Central memory CD4-positive, alpha-beta T cell (primary cell): Measurements from ENCODE around the gene ARHGAP29.

ENCODE experiments used
- DNase-seq: peaks from one replicate; pipeline ENCODE4 v3.0.0; 2022
- total RNA-seq, 3 experiments: gene quantifications; one replicate each; lab custom pipeline; 2026; lab: John Stamatoyannopoulos, UW

Gene ARHGAP29, protein sequence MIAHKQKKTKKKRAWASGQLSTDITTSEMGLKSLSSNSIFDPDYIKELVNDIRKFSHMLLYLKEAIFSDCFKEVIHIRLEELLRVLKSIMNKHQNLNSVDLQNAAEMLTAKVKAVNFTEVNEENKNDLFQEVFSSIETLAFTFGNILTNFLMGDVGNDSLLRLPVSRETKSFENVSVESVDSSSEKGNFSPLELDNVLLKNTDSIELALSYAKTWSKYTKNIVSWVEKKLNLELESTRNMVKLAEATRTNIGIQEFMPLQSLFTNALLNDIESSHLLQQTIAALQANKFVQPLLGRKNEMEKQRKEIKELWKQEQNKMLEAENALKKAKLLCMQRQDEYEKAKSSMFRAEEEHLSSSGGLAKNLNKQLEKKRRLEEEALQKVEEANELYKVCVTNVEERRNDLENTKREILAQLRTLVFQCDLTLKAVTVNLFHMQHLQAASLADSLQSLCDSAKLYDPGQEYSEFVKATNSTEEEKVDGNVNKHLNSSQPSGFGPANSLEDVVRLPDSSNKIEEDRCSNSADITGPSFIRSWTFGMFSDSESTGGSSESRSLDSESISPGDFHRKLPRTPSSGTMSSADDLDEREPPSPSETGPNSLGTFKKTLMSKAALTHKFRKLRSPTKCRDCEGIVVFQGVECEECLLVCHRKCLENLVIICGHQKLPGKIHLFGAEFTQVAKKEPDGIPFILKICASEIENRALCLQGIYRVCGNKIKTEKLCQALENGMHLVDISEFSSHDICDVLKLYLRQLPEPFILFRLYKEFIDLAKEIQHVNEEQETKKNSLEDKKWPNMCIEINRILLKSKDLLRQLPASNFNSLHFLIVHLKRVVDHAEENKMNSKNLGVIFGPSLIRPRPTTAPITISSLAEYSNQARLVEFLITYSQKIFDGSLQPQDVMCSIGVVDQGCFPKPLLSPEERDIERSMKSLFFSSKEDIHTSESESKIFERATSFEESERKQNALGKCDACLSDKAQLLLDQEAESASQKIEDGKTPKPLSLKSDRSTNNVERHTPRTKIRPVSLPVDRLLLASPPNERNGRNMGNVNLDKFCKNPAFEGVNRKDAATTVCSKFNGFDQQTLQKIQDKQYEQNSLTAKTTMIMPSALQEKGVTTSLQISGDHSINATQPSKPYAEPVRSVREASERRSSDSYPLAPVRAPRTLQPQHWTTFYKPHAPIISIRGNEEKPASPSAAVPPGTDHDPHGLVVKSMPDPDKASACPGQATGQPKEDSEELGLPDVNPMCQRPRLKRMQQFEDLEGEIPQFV
- 0 to 0.58 (median 0) reads per million in 3 experiments for total RNA-seq

DNA sequence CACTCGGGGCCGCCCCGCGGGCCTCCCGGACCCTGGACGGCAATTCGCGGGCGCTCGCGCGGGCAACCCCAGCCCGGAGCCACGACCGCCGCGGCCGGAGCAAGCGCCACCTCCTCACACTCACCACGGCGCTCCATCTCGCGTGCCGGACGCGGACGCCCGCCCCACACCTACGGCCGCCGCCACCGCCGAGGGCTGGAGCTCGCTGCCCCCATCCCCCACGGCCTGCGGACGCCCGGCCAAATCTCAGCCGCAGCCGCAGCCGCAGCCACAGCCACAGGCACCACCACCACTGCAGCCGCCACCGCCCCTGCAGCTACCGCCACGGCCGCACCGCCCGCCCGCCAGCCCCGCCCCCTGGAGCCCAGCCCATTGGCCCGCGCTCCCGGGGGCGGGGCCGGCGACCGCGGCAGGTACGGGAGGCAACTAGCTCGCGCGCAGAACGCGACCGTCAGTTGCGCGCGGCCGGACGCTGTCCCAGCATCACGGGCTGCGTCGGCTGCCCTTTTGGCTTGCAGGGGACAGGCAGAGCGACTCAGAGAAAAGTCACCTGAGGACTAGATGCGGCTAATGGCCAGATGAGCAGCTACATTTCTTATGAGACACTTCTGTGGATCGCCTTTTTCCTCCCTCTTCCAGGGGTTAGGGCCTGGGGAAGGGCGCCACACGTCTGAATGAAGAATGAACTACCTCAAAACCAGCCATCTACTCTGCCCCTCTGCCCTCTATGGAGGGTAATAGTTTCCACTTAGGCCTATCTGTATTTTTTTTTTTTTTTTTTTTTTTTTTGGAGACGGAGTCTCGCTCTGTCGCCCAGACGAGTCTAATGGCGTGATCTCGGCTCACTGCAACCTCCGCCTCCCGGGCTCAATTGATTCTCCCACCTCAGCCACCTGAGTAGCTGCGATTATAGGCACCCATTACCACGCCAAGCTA is at the start of gene ARHGAP29:
TSS of gene ARHGAP29 (minus strand) at position 294 of the 936 bp plus-strand sequence. CDS start 5,973 bp downstream, outside the sequence.
- DNase-seq, result peak; percentile 16

DNA sequence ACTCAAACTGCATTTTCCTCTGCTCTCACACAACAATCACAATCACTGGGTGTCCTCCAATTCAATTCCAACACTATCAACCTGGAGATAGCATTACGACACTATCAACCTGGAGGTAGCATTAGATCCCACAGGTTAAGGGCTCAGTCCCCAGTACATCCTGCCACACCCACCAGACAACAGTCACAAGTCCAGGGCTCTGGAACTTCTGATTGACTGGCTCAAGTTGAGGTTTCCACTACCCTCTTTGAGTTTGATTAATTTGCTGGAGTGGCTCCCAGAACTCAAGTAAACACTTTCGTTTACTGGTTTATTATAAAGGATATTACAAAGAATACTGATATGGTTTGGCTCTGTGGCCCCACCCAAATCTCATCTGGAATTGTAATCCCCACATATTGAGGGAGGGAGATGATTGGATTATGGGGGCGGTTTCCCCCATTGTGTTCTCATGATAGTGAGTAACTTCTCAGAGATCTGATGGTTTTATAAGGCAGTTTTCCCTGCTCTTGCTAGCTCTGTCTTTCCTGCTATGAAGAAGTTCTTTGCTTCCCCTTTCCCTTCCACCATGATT is 49.6 kb upstream of the ARHGAP29 start:
- no peak for DNase-seq

DNA sequence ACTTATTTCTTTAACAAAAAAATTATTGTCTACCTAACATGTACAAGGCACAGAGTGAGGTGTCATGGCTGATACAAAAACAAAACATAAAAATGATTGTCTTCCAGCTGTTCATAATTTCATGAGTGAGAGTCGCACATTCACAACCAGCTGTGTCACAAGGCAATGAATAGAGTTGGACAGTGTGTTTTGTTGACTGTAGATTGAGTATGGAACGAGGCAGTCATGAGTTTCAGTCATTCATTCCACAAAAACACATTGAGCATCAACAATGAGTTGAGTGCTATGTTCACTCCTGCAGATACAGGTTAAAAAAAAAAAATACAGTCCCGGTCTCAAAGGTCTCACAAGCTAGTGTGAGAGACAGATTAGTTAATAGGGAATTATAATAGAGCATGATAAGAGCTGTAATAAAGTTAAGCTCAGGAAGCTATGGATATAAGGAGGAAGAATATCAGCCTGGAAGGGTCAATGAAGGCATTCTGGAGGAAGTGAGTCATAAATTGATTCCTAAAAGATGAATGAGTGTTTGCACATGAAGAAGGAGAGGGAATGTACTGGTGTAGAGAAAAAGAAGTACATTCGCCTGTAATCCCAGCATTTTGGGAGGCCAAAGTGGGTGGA is 47.8 kb upstream of the ARHGAP29 start:
- DNase-seq, result no peak

DNA sequence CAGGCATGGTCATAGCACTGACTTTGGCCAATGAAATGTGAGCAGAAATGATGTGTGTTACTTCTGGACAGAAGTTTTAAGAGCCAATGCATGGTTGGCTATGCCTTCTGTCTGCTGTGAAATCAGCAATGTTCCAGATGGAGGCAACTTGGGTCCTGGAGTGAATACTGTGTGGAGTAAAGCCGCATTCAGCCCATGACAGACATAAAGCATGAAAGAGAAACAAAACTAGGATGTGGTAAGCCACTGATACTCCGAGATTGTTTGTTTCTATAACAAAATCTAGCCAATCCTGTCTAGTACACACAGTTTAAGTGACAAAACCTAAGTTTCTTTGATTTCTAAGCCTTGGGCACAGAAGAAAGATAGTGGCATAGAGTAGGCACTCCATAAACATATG is 47.1 kb upstream of the ARHGAP29 start:
- DNase-seq, result no peak

DNA sequence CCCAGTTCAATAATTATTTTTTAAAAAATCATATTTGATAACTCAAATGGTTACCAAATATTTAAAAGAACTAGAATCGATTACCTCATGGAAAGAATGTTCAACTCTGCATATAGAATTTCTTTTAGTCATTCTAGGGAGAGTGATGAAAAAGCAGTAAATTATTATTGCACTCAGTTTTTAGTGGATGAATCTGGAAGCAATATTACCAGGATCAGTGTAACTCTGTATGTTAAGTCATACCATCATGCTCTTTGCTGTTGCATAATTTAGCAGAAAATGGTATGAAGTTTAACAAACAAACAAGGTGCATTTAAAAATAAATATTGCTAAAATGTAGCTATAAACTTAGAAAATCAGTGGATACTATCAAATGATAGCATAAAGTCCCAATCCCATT is 46.1 kb upstream of the ARHGAP29 start:
- no peak for DNase-seq

DNA sequence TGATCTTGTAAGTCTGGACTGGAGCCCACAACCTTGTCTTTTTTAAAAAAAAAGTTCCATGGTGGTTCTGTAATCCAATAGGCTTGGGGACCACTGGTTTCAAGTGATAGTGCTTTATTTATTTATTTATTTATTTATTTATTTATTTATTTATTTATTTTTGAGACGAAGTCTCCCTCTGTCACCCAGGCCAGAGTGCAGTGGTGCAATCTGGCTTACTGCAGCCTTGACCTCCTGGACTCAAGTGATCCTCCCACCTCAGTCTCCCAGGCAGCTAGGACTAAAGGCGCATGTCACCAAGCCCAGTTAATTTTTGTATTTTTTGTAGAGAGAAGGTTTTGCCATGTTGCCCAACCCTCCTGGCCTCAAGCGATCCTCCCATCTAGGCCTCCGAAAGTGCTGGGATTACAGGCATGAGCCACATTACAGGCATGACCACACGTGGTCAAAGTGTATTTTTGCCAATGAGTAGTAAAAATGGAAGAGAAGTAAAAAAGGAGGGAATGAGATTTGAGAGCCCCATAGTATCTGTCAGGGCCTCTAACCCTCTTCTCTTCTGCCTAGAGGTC is 44.8 kb upstream of the ARHGAP29 start:
- DNase-seq, result no peak

DNA sequence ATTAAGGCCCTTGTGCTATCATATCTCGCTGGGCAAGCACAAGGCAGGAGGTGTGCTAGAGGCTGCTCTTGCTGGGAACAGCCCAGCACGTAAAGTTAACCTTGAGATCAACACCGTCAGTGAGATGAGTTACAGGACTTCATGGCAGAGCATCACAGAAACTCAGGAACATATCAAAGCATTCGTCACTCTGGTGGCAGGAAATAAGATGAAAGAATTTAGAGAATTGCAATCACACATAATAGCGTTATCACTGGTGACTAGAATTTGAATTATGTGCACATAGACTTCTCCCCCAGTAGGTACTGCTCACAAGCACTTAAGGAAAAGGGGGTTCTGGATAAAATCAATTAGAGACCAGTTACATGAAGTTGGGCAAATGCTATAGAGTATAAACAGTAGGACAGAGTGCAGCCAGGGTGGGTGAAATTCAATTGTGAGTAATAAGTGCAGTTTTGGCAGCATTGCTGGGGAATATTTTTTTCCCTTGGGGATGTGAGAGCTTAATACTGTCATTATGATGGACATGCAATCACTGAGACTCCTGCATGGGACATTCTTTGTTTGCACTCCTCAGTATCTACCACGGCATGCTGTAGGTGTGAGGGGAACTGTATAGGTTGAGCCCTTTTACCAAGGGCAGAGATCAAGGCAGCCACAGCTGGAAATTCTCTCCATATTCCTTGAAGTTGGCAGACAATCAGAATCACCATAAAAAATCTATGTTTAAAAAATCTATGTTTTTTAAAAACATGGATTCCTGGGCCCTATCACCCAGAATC is 44.2 kb upstream of the ARHGAP29 start:
- DNase-seq, result no peak

DNA sequence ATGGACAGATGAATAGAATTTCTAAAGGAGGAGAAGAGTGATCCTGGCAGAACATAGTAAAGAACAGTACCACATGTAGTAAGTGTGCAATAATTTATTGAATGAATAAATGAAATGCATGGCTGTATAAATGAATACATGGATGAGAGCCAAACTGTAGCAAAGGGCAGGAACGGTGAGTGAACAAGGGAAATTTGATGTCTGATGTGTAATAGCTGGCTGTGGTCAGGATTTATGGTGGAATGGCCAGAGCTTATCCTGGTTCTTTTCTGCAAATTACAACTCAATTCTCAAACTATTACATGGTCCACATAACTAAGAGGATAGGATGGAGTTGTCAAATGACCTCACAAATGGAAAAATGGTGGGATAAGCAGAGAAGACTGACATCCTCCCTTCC is 43.2 kb upstream of the ARHGAP29 start:
- no peak for DNase-seq

DNA sequence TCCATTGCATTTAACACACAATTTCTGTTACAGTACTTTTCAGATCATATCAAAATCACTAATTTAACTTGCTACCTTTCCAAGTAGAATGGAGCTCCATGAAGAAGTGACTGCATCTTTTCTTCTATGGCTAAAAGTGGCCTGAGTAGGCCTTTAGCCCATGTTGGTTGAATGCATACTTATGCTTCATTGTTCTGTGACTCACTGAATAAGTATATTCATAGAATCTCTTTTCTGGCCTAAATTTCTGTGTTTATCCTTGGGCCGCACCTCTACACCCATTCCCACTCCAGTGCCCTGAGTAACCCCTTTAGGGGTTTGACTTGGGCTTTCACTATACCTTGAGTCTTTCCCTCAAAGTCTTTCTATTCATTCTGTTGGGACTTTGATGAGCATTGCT is 42.1 kb upstream of the ARHGAP29 start:
- no peak for DNase-seq

DNA sequence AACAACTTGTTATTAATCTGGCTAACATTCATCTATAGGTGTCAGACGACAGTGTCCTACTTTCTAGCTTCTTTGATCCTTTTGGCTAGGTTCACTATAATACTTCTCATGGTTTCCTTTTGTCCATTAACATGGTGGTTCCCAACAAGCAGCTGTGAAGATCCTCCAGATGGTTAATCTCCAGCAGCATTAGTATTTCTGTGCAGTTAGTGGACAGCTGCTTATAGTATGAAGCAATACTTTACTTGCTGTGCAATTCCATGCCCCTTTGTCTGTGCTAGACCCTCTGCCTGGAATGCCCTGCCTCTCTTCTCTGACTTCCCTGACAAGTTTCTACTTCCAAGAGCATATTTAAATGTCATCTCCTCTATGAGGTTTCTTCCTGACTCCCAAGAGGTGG is 41.7 kb upstream of the ARHGAP29 start:
- DNase-seq, result no peak

DNA sequence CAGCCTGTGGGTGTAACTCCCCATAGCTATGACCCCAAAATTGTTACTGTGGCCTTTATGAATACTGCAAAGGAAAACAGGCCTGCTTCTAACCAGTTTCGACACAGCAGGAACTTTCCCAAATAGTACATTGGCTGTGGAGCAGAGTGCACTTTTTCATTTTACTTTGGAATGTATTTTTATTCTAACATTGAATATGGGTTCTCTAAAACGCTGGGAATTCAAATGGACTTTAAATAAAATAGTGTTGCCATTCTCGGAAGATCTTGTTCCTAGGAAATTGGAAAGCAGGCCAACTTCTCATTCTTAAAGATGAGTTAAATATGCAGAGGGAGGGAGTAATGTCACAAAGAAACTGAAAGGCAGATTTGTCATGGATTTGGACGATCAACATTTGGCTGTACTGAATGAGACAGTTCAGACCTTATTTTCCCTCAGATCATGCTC is 39.6 kb upstream of the ARHGAP29 start:
- no peak for DNase-seq

DNA sequence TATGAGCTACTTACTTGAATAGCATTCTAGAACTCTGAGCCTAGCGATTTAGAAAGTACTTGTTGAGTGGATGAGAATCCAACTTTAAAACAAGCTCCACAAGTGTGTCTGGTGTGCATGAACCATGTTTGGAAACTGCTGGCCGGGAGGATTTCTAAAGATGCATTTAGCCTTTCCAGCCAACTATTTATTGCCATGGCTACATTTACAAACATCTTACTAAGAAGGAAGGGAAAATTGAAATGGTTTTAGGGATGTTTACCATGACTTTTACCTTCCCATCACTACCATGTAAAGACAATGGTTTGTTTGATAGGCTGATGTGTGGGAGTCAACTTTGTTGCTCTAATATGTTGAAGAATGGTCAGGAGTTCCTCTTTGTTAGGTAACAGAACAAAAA is 37.7 kb upstream of the ARHGAP29 start:
- no peak for DNase-seq

DNA sequence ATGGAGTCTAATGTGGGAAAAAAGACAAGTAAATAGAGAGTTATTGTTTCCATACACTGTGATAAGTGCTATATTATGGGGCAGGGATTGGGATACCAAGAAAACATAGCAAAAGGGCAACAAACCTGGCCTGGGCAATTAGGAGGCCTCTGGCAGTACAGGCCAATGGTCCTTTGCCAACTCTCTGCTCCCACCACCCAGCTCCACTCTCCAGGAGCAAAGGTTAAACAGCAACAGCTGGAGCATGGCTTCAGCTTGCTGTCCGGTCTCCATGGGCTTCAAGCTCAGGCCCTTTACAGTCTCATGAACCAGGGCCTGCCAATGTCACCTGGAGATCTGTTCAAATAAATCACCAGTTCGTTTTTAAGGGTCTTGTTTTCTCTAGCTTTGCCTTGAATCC is 37.2 kb upstream of the ARHGAP29 start:
- no peak for DNase-seq

DNA sequence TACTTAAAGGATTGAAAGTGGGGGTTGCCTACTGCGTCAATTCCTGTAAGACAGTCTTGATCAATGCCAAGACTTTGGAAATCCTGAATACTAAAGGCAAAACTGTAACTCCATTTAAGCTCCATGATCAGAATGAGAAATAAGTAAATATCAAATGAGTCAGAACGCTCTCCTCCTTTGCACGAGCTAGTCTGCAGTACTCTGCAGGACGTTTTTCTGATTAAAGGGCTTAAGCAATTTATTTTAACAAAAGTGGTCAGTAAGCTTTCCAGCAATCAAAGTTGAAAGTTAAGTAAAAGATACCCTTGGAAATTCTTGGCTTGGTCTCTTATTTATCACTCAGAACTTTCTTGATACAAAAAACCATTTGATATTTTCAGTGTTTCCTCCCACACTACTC is 35.7 kb upstream of the ARHGAP29 start:
- no peak for DNase-seq

DNA sequence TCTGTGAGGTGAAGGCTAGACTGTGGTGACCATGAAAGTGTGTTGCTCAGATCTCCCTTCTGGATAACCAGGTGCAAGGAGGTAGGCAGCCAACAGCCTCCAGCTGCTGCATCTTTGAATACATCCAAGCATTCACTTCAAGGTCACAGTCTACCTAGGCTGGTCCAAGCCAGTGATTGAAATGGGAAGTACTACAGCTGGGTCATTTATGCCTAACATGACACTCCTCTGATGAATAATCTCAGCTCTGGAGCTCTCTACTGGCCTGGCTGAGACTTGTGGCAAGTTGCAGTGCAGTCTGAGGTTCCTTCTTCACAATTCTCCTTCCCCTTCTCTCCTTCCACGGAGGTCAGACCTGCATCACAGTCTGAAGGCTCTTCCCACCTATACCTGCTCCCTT is 35.0 kb upstream of the ARHGAP29 start:
- no peak for DNase-seq

DNA sequence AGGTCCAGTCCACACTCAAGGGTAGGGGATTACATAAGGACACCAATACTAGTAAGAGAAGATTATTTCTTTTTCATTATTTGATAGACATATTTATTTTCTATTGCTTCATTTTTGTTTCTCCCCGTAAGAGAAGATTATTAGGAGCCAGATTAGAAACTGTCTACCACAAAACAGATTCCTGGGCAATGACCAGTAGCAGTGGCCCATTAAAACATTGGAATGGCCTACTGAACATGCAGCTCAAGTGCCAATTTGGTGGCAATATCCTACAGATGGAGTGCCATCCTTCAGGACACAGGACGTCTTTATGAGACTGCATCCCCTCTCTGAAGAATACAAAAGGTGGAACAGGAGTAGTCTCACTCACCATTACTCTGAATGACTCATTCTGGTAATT is 34.0 kb upstream of the ARHGAP29 start:
- no peak for DNase-seq

DNA sequence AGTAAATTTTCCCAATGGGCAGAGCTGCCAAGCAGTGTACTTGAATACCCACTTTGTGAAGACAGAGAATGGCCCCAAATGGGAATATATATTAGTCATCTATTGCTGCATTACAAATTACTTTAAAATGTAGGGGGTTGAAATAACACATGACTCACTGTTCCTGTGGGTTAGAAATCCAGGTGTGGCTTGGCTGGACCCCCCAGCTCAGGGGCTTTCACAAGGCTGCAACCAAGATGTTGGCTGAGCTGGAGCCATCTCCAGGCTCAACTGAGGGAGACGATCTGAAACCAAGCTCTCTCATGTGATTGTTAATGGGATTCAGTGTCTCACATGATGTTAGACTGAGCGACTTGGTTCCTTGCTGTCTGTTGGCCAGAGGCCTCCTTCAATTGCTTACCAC is 33.4 kb upstream of the ARHGAP29 start:
- no peak for DNase-seq

DNA sequence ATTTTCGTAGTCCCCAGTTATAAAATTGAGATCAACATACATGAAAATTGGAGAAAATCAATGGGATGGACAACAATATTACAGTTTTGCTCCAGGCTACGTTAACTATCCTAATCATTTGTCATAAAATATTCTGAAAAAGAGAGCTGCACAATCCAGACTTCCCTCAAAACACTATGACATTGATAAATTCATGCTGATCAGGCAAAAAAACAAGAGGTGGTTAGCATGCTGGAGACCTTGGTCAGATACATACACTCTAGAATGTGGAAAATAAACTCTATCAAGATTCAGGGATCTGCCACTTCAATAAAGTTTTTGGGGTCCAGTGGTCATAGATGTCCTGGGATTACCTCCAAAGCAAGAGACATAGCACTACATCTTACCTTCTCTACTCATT is 32.5 kb upstream of the ARHGAP29 start:
- DNase-seq, result no peak

DNA sequence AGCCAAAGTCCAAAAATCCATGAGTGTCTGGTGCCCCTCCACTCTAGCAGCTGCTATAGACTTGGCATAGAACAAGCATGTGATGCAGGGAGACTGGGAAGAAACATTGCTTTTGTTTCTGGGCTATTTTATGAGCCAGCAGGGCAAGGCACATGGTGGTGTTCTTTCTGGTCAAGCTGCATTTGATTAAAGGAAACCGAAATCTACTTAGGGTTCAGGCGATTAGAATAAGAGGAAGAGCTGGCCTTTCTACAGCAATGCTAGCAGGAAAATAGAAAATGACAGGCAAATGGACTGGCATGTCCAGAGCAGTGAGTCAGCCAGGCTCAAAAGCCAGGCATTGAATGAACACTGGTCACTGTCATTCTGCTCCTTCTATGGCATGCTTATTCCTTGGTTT is 28.5 kb upstream of the ARHGAP29 start:
- no peak for DNase-seq

DNA sequence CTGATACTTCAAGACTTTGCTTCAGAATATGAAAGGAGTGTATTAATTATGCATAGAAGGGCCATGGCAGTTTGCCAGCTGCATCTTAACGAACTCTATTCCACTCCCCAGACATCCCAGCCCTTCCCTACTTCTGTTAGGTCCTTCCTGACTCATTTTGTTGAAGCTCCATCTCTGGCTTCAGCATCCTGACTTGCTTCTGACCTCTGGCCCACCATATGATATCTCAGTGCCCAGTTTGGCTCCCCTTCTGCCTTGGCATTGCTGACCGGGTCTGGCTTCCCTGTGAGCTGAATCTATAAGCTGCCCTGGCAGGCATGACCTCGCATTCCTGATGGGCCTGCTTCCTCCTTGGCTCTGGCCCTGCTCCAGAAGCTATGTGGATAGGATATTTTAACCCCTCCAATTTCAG is 27.6 kb upstream of the ARHGAP29 start:
- no peak for DNase-seq
